Islet precursor cell (in vitro differentiated cells): ENCODE results near the gene DIO2.

Experiments
- DNase-seq: peaks from one replicate; pipeline ENCODE4 v3.0.0-alpha.2; 2018

DIO2 gene

DNA sequence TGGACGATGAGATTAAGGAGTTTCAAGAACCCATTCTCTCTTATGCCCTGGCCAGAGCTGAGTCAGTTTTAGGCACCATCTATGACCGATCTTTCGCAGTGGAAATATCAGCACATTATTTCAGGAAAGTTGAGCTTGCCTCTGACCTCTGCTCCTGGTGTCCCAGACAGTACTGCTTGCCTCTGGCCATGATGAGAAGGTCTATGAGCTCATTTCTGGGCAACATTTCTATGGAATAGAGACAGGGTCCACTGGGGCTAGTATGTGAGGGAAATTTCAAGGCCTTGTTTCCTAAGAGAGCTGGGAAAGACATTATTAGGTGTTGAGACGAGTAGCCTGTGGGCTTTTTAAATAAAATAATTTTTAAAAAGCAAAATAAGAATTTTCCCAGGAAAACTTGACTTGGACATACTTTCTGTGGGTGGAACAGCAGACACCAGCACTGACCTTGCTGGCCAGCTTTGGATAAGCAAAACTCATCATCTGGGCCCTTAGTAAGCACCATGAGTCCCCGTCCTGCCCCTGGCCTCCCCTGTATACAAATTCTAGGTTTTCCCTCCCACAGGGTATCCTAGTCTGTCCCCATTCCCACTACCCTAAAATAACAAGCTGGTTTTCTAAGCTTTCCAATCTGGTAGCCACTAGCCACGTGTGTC lies 43.4 kb downstream of the DIO2 start:
- no peak for DNase-seq

GRCh38 chr14:80164991-80165721 lies 46.1 kb downstream of the DIO2 start:
- DNase-seq: no peak

DNA sequence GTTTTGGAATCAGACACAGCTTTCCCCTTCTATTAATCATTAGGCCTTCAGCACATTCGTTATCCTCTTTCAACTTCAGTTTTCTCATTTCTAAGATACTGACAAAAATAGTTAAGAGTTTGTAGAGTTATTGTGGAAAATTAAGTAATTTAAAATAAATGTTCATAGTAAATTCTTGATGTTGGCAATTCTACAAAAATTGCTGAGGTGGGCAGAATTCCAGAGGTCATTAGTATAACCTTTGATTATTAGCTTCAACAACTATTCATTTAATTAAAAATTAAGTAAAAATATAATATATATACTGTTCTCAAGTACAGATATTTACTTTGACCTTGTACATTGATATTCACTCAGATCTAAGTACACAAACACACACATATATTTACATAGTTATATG lies 58.5 kb downstream of the DIO2 start:
- DNase-seq: no peak

- no peak for DNase-seq
Measured at GRCh38 chr14:80152166-80152565, 59.1 kb downstream of the DIO2 start.

GRCh38 chr14:80150301-80150700 lies 61.0 kb downstream of the DIO2 start:
- no peak for DNase-seq
